G401 (cell line): ENCODE results near the gene TRMU. TPM values are rescaled to one million over a fixed set of nuclear protein-coding genes. Genes with fewer than 3 reads are reported as not detected.
A peak's percentile ranks its signal among the peaks of the same experiment; 100 is the strongest.

Source experiments
- DNase-seq: peaks from one replicate; pipeline ENCODE4 v3.0.0-alpha.2; 2015; ENCODE audit warnings: low spot score
- in situ Hi-C: cut with HindIII; loops from 2 replicates; pipeline ENCODE4 v1.10.0; 2016; ENCODE audit warnings: low sequenced_read_pairs, mixed read lengths
- total RNA-seq: library from RNA; depleted of rRNA; stranded (reverse); fragments of >200 nt; shearing (Covaris generic); gene quantifications from 2 replicates; pipeline ENCODE4 v1.2.3, GENCODE V29; 2014

Gene TRMU
- total RNA-seq, 1 experiment from 2014 or later = 57.7 TPM

GRCh38 chr22:46376908-46377524 is 41.5 kb downstream of the TRMU start:
- in situ Hi-C loops = no loop called here
- DNase-seq = no peak

- DNase-seq = no peak
- in situ Hi-C loops = no loop called here
Observed at GRCh38 chr22:46377525-46378425, 42.3 kb downstream of the TRMU start.

- no peak for DNase-seq
Observed at GRCh38 chr22:46378426-46379065, 43.0 kb downstream of the TRMU start.

GRCh38 chr22:46379066-46379930 is 43.8 kb downstream of the TRMU start:
- in situ Hi-C loops = no loop called here

More at GRCh38 chr22:46378426-46379065, 43.0 kb downstream of the TRMU start:
- in situ Hi-C loops = no loop called here

GRCh38 chr22:46380069-46380468 is 44.6 kb downstream of the TRMU start:
- DNase-seq = no peak
- in situ Hi-C loops = no loop called here

More at GRCh38 chr22:46379066-46379930, 43.8 kb downstream of the TRMU start:
- no peak for DNase-seq

GRCh38 chr22:46380581-46380980 is 45.1 kb downstream of the TRMU start:
- DNase-seq = no peak
- in situ Hi-C loops = no loop called here

GRCh38 chr22:46381142-46381541 is 45.6 kb downstream of the TRMU start:
- no peak for DNase-seq

GRCh38 chr22:46381731-46382130 is 46.2 kb downstream of the TRMU start:
- in situ Hi-C loops = no loop called here

More at GRCh38 chr22:46381142-46381541, 45.6 kb downstream of the TRMU start:
- in situ Hi-C loops = no loop called here

GRCh38 chr22:46382524-46382923 is 47.0 kb downstream of the TRMU start:
- in situ Hi-C loops = no loop called here
- no peak for DNase-seq

More at GRCh38 chr22:46381731-46382130, 46.2 kb downstream of the TRMU start:
- DNase-seq = no peak

- no peak for DNase-seq
- in situ Hi-C loops = no loop called here
Observed at GRCh38 chr22:46386312-46386711, 50.8 kb downstream of the TRMU start.

- in situ Hi-C loops = no loop called here
- DNase-seq = no peak
Observed at GRCh38 chr22:46387748-46388147, 52.2 kb downstream of the TRMU start.

GRCh38 chr22:46388647-46389046 is 53.1 kb downstream of the TRMU start:
- no peak for DNase-seq
- in situ Hi-C loops = no loop called here

- no peak for DNase-seq
- in situ Hi-C loops = no loop called here
Observed at GRCh38 chr22:46389081-46389480, 53.6 kb downstream of the TRMU start.

- in situ Hi-C loops = no loop called here
- no peak for DNase-seq
Observed at GRCh38 chr22:46390105-46390651, 54.7 kb downstream of the TRMU start.

- peak; percentile 74 for DNase-seq
- in situ Hi-C loops = no loop called here
Observed at GRCh38 chr22:46390652-46391301, 55.3 kb downstream of the TRMU start.

- no peak for DNase-seq
Observed at GRCh38 chr22:46391486-46392136, 56.1 kb downstream of the TRMU start.

GRCh38 chr22:46392137-46392844 is 56.8 kb downstream of the TRMU start:
- in situ Hi-C loops = no loop called here
- DNase-seq = no peak

More at GRCh38 chr22:46391486-46392136, 56.1 kb downstream of the TRMU start:
- in situ Hi-C loops = no loop called here
